Measurements from ENCODE around the gene FES.
"Not testable (repeated sequence)": the region's sequence is repeated elsewhere in the genome, so short reads cannot be mapped to it uniquely, and the experiment has no call there.

Gene FES

GRCh38 chr15:90893175-90894090 is 9.1 kb downstream of the FES start:
- H3K4me3 ChIP-seq (ENCODE audit: low read depth, low read length) = no peak overlapping the region
- TF ChIP-seq, protein P1, sequence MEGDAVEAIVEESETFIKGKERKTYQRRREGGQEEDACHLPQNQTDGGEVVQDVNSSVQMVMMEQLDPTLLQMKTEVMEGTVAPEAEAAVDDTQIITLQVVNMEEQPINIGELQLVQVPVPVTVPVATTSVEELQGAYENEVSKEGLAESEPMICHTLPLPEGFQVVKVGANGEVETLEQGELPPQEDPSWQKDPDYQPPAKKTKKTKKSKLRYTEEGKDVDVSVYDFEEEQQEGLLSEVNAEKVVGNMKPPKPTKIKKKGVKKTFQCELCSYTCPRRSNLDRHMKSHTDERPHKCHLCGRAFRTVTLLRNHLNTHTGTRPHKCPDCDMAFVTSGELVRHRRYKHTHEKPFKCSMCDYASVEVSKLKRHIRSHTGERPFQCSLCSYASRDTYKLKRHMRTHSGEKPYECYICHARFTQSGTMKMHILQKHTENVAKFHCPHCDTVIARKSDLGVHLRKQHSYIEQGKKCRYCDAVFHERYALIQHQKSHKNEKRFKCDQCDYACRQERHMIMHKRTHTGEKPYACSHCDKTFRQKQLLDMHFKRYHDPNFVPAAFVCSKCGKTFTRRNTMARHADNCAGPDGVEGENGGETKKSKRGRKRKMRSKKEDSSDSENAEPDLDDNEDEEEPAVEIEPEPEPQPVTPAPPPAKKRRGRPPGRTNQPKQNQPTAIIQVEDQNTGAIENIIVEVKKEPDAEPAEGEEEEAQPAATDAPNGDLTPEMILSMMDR (IDR thresholded peaks at IDR 0.05; ENCODE audit: low read depth, low read length) = peak; percentile 14; the same call in 1 of the 2 replicates

DNA sequence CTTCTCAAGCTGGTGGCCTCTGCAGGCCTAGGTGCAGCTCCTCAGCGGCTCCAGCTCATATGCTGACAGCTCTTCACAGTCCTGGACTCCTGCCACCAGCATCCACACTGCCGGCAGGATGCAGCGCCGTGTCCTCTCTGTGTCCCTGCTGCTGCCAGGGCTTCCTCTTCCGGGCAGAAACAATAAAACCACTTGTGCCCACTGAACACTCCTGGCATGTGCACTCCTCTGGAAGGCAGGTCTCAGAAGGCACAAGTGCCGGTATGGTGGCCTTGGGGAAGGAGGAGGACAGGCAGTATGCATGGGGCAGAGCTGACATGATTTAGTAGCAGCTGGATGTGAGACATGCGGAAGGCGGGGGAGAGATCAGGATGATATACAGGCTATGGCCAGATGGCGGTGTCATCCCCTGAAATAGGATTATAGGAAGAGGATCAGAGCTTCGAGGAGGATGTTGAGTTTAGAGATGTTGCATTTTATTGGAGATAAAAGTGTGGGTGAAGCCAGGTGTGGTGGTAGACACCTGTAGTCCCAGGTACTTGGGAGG is 11.3 kb downstream of the FES start:
- TF ChIP-seq, protein P1 (IDR thresholded peaks at IDR 0.05; ENCODE audit: low read depth, low read length) = no peak
- no peak overlapping the region for H3K4me3 ChIP-seq (ENCODE audit: low read depth, low read length)

DNA sequence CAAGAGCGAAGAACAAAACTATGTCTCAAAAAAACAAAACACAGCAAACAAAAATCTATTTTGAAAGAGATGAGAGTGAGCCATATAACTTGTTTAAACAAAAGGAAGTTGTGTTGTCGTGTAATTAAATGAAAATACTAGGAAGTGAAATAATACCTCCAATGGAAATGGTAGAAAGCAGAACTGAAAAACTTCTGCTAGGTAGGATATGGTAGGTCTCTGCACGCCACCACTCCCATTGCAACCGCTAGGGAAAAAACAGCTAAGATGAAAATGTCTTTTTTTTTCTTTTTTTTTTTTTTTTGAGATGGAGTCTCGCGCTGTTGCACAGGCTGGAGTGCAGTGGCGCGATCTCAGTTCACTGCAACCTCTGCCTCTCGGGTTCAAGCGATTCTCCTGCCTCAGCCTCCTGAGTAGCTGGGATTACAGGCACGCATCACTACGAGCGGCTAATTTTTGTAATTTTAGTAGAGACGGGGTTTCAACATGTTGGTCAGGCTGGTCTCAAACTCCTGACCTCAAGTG is 12.9 kb downstream of the FES start:
- not testable (repeated sequence) for H3K4me3 ChIP-seq (ENCODE audit: low read depth, low read length)

DNA sequence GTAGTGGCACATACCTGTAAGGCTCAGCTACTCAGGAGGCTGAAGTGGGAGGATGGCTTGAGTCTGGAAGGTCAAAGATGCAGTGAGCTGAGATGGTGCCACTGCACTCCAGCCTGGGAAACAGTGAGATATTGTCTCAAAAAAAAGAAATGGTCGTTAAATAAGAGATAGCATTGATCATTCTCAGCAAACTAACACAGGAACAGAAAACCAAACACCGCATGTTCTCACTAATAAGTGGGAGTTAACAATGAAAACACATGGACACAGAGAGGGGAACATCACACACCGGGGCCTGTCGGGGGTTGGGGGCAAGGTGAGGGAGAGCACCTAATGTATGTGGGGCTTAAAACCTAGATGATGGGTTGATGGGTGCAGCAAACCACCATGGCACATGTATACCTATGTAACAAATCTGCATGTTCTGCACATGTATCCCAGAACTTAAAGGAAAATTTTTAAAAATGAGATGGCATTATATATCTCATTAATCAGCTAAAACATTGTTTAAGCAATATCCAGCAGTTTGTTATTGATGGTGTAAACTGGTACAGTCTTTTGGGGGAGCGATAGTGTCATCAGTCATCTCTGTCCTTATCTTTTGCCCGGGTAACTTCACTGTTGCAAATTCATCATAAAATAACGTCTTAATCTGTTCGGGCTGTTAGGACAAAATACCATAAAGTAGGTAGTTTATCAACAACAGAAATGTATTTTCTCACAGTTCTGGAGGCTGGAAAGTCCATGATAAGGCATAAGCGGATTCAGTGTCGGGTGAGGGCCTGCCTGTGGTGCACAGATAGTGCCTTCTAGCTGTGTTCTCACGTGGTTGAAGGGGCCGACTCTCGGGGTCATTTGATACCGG is 17.1 kb downstream of the FES start:
- TF ChIP-seq, protein P1 (IDR thresholded peaks at IDR 0.05; ENCODE audit: low read depth, low read length) = no peak
- H3K4me3 ChIP-seq (ENCODE audit: low read depth, low read length) = peak overlapping the region; percentile 76

DNA sequence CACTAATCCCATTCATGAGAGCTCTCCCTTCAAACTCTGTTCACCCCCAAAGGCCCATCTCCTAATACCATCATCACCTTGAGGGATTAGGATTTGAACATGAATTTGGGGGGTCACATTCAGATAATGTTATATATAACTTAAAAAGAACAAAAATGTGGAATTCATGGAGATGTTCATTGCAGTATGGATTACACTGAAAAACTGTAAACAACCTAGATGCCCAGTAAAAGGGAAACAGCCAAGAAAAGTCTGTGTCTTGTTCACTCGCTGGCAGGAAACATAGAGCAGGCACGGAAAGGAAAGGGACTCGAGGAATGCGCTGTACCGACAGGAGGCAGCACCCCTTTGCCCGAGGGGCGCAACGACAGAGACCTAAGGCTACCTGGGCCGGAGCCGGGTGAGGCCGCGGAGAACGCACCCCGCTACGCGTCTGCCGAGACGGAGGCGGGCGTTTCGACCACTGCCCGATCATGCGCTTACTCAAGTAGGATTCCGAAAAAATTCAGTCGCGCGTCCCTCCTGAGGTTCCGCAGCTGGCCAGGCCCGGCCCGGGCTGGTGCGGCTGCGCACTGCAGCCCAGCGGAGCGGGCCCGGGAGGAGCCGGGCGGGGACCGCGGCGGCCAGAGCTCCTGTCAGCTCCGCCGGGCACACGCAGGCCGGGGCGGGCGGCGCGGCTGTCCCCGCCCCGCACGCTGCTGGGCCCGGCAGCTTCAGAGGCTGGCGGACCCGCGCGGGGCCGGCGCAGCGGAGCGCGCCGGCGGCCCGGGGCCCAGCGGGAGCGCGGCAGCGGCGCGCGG is 17.9 kb downstream of the FES start:
- TF ChIP-seq, protein P1 (IDR thresholded peaks at IDR 0.05; ENCODE audit: low read depth, low read length) = peak; percentile 80

DNA sequence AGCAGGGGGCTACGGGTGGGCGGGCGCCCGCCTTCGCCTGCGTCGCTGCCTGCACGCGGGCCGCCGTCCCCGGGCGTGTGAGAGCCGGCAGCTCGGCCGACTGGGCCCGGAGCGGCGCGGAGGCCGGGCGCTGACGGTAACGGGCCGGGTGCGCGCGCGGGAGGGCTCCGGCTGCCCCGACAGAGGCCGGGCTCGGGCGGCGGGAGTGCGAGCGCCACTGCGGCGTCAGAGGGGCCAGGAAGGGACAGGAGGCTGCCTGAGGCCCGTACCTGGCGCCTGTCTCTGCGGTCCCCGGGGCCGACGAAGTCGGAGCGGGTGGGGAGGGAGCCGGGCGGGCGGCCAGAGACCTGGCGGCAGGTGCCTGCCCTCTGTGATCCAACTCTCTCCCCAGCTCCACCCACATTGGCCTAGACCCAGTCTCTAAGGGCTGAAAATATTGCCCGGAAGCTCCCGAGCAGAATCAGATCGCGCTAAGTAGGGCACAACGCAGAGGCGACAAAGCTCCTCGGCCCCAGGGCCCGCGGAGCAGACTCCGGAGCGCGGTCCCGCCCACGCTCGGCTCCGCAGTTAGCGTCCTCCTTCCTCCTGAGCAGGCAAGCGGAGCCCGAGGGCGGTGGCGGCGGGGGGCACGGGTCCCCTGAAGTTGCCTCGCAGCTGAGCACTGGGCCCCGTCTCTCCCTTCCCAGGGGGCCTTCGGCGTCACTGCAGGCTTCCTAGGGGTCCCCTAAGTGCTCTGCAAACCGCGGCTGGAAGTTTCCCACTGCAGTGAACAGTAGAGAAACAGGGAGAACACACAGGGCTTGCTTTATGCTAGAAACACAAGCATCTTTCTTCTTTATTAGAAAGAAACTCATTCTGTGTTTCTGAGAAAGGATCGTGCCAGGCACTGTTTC is 18.8 kb downstream of the FES start, which contains the start of gene MAN2A2:
MAN2A2 (plus strand) TSS at position 463 of the 893 bp plus-strand sequence. CDS start 906 bp downstream, outside the sequence.
- TF ChIP-seq, protein P1 (IDR thresholded peaks at IDR 0.05; ENCODE audit: low read depth, low read length) = no peak
- peak within 1 kb of the TSS; percentile 76 for H3K4me3 ChIP-seq (ENCODE audit: low read depth, low read length)

More for the DNA sequence above, 17.9 kb downstream of the FES start:
- H3K4me3 ChIP-seq (ENCODE audit: low read depth, low read length) = peak overlapping the region; percentile 76
